HG02763 (cell line): ENCODE data around the gene PNPT1.
"Not testable (repeated sequence)": the region's sequence is repeated elsewhere in the genome, so short reads cannot be mapped to it uniquely, and the experiment has no call there.

Experiments used
- ATAC-seq: cut with Tn5 transposase; IDR thresholded peaks from one replicate; pipeline ENCODE4 v1.9.1; 2021; ENCODE audit warnings: mild to moderate bottlenecking, moderate library complexity; ENCODE audit not compliant: unreplicated experiment

Gene PNPT1

DNA sequence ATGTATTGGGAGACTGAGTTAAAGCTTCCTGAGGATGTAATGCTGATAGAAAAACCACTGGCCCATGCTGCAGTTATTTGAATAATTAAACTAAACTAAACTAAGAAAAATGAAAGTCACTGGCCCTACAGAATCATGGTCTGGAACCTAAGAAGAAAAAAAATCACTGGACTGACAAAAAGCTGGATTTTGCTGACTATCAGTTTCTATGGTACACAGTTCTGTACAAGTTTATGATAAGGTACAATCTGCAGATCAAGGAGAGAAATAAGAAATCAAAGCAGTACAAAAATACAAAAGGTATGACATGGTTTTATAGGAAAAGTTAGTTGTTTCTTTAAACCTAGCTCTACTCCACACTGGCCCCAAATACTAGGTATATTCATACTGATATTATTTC is 91.8 kb downstream of the PNPT1 start:
- no peak for ATAC-seq

DNA sequence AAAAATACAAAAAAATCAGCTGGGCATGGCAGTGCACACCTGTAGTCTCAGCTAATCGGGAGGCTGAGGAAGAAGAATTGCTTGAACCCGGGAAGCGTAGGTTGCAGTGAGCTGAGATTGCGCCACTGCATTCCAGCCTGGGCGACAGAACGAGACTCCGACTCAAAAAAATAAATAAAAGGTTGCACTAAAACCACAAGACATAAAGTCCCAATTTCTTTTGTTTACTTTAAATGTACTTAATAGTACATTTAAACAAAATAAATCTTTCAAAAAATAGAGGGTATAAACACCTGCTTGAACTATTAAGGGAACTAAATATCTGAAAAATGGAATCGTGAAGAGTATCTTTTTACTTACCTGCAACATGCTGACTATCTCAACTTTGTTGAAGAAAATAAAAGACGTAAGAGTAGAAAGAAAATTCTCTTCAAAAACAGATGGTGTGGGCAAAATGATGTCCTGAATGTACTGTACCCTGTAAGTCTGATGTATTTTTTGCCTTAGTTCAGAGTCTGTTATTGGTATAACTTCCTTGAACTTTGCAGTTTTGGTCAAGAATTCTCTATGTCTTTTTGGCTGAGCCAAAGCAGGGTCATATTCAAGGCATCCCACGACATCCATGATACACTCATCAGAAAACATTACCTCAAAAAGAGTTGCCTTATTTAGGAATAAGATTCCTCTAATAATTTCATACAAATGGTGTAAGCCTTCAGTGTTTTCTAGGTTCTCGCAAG is 95.4 kb downstream of the PNPT1 start:
- no peak for ATAC-seq

DNA sequence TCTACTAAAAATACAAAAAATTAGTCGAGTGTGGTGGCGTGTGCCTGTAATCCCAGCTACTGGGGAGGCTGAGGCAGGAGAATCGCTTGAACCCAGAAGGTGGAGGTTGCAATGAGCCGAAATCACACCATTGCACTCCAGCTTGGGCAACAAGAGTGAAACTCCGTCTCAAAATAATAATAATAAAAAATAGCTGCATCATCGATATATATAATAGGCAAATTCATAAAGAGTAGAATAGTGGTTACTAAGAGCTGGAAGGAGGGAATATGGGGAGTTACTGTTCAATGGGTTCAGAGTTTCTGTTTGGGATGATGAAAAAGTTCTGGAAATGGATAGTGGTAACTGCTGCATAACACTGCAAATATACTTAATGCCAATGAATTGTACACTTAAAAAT is 96.8 kb downstream of the PNPT1 start:
- not testable (repeated sequence) for ATAC-seq

DNA sequence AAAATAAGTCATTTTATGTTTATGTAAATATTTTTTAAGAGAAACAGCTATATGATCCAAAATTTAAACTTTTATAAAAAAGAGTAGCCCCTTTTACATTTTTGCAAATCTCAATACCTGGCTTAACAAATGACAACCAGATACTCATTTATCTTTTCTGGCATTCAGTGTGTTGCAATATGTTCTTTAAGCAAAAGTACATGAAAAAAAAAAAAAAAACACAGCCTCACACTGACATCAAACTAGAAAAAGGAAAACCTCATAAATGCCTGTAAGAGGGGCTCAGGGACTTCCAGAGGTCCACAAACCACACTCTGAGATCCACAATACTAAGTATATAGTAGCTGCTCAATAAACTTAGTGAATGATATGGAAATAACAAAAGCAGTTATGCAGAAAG is 98.1 kb downstream of the PNPT1 start:
- no peak for ATAC-seq

DNA sequence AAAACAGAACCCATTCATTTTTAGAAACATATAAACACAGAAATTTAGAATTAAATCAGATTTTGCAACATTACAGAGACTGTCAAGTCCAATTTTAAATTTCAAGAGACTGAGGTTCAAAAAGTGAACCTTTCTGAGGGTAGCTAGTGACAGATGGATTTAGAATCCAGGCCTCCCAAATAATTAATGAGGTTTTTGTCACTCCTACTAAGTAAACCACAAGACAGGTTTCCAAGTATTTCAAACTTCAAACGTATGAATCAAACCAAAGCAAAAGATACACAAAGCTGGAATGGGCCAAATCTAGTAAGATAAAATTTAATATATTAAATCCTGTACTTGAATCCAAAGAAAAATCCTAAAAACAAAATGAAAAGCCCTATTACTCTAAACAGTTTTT is 101.5 kb downstream of the PNPT1 start:
- ATAC-seq, result no peak

DNA sequence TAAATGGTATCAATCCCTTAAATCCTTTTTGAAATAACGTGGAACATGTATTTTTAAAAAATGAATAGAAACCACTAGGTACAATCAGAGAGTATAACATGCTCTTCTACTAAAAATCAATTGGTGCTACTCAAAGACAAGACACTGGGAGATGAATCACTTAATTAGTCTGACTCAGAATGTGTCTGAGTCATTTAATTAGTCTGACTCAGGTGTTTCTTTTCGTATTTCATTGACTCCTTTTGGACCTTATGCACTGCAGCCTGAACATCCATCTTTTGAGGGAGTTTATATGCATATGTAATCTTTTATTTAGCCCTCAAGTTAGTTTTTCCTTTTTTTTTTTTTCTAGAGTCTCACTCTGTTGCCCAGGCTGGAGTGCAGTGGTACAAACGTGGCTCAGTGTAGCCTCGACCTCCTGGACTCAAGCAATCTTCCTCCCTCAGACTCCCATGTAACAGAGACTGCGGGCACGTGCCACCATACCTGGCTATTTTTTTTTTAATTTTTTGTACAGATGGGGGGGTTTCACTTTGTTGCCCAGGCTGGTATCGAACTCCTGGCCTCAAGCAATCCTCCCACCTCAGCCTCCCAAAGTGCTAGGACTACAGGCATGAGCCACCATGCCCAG is 102.7 kb downstream of the PNPT1 start:
- ATAC-seq, result no peak

DNA sequence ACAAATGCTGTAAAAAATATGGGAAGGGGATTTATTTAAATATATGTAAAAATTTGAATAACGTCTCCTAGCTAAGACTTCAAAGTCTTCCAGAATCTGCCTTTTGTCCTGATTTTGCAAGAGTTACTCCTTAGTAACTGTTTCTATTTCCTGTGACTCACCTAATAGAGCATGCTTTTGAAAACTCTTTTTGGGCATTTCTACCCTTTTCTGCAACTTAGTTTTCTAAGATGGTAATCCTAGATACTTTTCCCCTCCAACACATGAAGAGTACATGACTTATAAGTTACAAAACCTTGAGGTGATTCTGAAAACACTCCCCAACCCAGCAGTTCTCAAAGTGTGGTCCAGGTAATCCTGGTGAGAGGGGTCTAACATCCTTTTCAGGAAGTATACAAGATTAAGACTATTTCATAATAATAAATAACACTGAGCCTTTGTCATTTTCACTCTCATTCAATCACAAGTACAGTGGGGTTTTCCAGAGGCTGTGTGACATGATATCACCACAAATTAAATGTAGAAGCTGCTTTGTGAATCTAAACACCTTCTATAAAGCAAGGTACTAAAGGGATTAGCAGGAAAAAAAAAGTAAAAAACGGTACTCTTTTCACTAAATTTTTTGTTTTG is 108.1 kb downstream of the PNPT1 start:
- no peak for ATAC-seq
